ENCODE results near the gene KAT6B.

KAT6B gene

DNA sequence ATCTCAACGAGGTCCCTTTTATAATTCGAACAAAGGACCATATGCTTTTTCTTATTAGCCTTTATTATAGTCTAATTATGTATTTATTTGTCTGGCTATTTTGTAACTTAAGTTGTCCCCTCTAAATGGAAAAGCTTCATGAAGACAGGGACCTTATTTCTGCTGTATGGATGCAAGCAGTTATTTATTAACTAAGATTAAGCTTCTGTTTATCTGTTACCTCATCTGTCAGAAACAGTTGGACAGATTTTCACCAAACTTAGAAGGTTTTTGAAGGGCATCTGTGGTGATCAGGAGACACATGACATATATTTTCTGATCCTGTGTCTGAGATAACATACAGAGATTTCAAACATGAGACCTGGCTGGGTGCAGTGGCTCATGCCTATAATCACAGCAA lies 43.2 kb downstream of the KAT6B start:
- TF ChIP-seq, protein P1, sequence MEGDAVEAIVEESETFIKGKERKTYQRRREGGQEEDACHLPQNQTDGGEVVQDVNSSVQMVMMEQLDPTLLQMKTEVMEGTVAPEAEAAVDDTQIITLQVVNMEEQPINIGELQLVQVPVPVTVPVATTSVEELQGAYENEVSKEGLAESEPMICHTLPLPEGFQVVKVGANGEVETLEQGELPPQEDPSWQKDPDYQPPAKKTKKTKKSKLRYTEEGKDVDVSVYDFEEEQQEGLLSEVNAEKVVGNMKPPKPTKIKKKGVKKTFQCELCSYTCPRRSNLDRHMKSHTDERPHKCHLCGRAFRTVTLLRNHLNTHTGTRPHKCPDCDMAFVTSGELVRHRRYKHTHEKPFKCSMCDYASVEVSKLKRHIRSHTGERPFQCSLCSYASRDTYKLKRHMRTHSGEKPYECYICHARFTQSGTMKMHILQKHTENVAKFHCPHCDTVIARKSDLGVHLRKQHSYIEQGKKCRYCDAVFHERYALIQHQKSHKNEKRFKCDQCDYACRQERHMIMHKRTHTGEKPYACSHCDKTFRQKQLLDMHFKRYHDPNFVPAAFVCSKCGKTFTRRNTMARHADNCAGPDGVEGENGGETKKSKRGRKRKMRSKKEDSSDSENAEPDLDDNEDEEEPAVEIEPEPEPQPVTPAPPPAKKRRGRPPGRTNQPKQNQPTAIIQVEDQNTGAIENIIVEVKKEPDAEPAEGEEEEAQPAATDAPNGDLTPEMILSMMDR (IDR thresholded peaks at IDR 0.05; ENCODE audit: low read depth, low read length, missing control alignments) = no peak
- DNase-seq (ENCODE audit: low read depth) = no peak
- no peak overlapping the region for H3K4me3 ChIP-seq (ENCODE audit: low read depth, low read length)

DNA sequence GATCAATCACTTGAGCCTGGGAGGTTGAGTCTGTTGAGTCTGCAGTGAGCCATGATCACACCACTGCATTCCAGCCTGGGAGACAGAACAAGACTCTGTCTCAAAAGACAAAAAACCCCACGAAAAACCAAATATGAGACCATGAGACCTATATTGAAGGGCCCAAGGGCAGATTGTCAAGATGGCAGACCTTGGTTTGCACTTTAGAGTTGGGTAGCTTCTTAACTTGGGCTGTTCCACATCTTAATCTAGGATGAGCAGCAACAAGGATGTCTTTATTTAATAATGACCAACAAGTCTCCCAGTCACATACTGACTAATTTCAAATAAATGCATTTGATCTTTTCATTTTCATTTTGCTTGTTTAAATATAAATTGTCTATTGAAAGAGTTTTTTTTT lies 43.8 kb downstream of the KAT6B start:
- no peak overlapping the region for H3K4me3 ChIP-seq (ENCODE audit: low read depth, low read length)
- DNase-seq (ENCODE audit: low read depth) = no peak
- TF ChIP-seq, protein P1 (IDR thresholded peaks at IDR 0.05; ENCODE audit: low read depth, low read length, missing control alignments) = no peak

DNA sequence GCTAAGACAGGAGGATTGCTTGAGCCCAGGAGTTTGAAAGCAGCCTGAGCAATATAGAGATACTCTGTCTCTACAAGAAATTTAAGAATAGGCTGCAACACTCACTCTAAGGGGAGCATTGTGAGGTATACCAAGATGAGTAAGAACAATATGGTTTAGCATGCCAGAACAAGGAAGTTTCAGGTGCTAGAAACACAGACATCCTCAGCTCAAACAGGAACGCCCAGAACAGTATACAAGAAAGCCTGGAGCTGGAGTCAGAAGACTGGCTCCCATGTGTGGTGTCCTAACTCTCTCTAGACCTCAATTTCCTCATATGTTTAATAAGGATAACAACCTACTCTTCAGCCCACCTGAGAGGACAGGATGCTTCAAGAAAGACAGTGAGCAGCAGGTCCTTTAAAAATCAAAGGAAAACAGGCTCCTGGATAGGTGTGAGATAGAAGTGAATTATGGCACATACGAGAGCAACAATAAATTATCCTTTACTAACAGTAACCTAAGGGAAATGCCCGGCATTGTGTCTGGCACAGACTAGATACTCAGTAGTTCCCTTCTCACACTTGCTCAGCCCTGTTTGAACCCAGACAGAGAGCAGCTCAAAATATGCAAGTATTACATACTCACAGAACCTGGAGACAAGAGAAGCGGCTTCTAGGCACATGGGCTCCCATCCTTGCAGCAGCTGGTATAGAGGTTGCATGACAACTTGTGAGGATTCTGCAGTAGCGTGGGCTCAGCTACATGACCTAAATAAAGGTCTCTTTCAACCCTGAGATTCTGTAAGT lies 45.4 kb downstream of the KAT6B start:
- H3K4me3 ChIP-seq (ENCODE audit: low read depth, low read length) = no peak overlapping the region
- no peak for DNase-seq (ENCODE audit: low read depth)
- TF ChIP-seq, protein P1 (IDR thresholded peaks at IDR 0.05; ENCODE audit: low read depth, low read length, missing control alignments) = no peak

DNA sequence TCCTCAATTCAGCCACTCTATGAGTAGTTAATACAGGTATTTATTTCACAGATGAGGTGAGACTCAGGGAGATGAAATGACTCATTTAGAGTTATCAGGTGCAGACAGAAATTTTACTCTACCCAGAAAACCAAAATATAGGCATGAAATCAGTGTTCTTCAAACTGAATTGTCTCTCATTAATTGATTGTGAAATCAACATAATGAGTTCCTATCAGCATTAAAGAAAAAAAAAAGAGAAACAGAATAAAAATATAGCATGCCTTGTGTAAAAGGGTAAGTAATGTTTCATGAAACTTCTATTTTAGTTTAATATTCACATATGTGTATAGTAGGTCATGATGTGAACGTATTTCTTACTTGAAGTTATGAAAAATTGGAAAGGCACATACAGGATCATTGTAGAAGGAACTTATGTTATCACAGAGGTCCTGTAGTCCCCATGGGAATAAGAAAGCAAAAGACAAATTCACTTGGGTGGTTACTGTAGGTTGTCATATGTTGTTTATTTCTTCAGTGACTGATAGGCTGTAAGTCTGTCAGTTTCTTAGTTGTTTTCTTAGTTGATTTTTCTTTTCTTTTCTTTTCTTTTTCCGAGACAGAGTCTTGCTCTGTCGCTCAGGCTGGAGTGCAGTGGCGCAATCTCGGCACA lies 47.5 kb downstream of the KAT6B start:
- TF ChIP-seq, protein P1 (IDR thresholded peaks at IDR 0.05; ENCODE audit: low read depth, low read length, missing control alignments) = no peak
- no peak for DNase-seq (ENCODE audit: low read depth)
- H3K4me3 ChIP-seq (ENCODE audit: low read depth, low read length) = no peak overlapping the region

DNA sequence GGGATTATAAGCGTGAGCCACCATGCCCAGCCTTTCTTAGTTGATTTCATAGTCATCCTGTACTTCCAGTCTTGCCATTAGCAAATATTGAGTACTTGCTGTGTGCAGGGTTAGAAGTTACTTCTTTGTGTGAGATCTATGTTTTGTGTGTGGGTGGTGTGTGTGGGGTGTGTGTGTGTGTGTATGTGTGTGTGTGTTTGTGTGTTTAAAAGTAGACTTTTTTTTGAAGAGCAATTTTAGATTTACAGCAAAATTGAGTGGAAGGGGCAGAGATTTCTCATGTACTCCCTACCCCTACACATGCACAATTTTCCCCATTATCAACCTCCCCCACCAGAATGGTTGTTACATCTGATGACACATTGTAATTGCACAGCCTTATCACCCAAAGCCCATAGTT lies 48.2 kb downstream of the KAT6B start:
- no peak overlapping the region for H3K4me3 ChIP-seq (ENCODE audit: low read depth, low read length)
- DNase-seq (ENCODE audit: low read depth) = no peak
- TF ChIP-seq, protein P1 (IDR thresholded peaks at IDR 0.05; ENCODE audit: low read depth, low read length, missing control alignments) = no peak

DNA sequence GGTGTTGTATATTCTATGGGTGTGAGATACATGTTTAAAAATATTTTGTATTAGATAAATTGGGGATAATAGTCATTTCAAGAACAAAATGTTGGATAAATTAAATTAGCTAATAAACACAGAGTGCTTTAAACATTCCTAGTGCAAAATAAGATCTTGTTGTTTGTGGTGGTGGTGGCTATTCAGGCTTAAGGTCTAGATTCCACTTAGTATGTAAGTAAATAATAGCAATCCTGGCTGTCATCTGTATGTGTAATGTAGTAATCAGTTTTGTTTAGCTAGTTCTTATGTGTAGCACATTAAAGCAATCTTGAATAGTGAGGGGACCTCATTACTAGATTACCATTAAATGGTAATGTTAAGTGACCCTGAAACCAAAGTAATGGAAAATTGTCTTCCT lies 48.7 kb downstream of the KAT6B start:
- DNase-seq (ENCODE audit: low read depth) = no peak
- H3K4me3 ChIP-seq (ENCODE audit: low read depth, low read length) = no peak overlapping the region
- TF ChIP-seq, protein P1 (IDR thresholded peaks at IDR 0.05; ENCODE audit: low read depth, low read length, missing control alignments) = no peak

Measured in GM12864 (cell line).